HEK293T (cell line): ENCODE measurements around the gene AP4B1.

Experiments
- CTCF ChIA-PET: fragments of 350-600 bp; formaldehyde crosslinking; extraction: SDS; loops from one replicate; lab custom pipeline; 2021; ENCODE audit warnings: antibody characterized with exemption, inconsistent platforms; lab: Yijun Ruan, JAX
- POLR2A ChIA-PET: fragments of 350-600 bp; formaldehyde crosslinking; extraction: SDS; loops from one replicate; lab custom pipeline; 2020; ENCODE audit warnings: antibody characterized with exemption, inconsistent platforms; lab: Yijun Ruan, JAX
- DNase-seq: peaks from one replicate; pipeline ENCODE4 v3.0.0; 2012; ENCODE audit warnings: mixed read lengths; ENCODE audit errors: extremely low spot score
- ARNT ChIP-seq: fragments of 450-650 bp; IDR thresholded peaks from 2 replicates; pipeline ENCODE4 v1.6.1; 2017; ENCODE audit warnings: mild to moderate bottlenecking
- BHLHE40 ChIP-seq: fragments of 450-650 bp; IDR thresholded peaks from 2 replicates; pipeline ENCODE4 v1.6.1; 2016; ENCODE audit warnings: mild to moderate bottlenecking, moderate library complexity, borderline replicate concordance
- CTBP1 ChIP-seq: fragments of 450-650 bp; IDR thresholded peaks from 2 replicates; pipeline ENCODE4 v1.6.1; 2016; ENCODE audit warnings: borderline replicate concordance
- ELF4 ChIP-seq: fragments of 450-650 bp; IDR thresholded peaks from 2 replicates; pipeline ENCODE4 v1.6.1; 2017; ENCODE audit warnings: antibody characterized with exemption
- FOXA1 ChIP-seq: fragments of 450-650 bp; IDR thresholded peaks from 2 replicates; pipeline ENCODE4 v1.6.1; 2016; ENCODE audit warnings: mild to moderate bottlenecking
- FOXK2 ChIP-seq: fragments of 450-650 bp; IDR thresholded peaks from 2 replicates; pipeline ENCODE4 v1.6.1; 2016; ENCODE audit warnings: mild to moderate bottlenecking
- FOXM1 ChIP-seq: fragments of 450-650 bp; IDR thresholded peaks from 2 replicates; pipeline ENCODE4 v1.6.1; 2017; ENCODE audit warnings: mild to moderate bottlenecking, borderline replicate concordance
- HDGF ChIP-seq: fragments of 450-650 bp; IDR thresholded peaks from 2 replicates; pipeline ENCODE4 v1.6.1; 2017; ENCODE audit warnings: antibody characterized with exemption, borderline replicate concordance
- L3MBTL2 ChIP-seq: fragments of 450-650 bp; conservative IDR thresholded peaks from 2 replicates; pipeline ENCODE4 v1.6.1; 2016; ENCODE audit warnings: mild to moderate bottlenecking
- LEF1 ChIP-seq: fragments of 450-650 bp; IDR thresholded peaks from 2 replicates; pipeline ENCODE4 v1.6.1; 2017; ENCODE audit warnings: mild to moderate bottlenecking, borderline replicate concordance
- NFRKB ChIP-seq: fragments of 450-650 bp; IDR thresholded peaks from 2 replicates; pipeline ENCODE4 v1.6.1; 2016; ENCODE audit warnings: mild to moderate bottlenecking, moderate library complexity
- SP1 ChIP-seq: fragments of 450-650 bp; IDR thresholded peaks from 2 replicates; pipeline ENCODE4 v1.6.1; 2017
- SUZ12 ChIP-seq: fragments of 450-650 bp; IDR thresholded peaks from 2 replicates; pipeline ENCODE4 v1.6.1; 2016; ENCODE audit warnings: mild to moderate bottlenecking
- TARDBP ChIP-seq: fragments of 450-650 bp; IDR thresholded peaks from 2 replicates; pipeline ENCODE4 v1.6.1; 2016
- ZNF384 ChIP-seq: fragments of 450-650 bp; IDR thresholded peaks from 2 replicates; pipeline ENCODE4 v1.6.1; 2016
- TF ChIP-seq, protein P1 (sequence below): fragments of 450-650 bp; IDR thresholded peaks from 2 replicates; pipeline ENCODE4 v1.6.1; 2016

AP4B1 gene

DNA sequence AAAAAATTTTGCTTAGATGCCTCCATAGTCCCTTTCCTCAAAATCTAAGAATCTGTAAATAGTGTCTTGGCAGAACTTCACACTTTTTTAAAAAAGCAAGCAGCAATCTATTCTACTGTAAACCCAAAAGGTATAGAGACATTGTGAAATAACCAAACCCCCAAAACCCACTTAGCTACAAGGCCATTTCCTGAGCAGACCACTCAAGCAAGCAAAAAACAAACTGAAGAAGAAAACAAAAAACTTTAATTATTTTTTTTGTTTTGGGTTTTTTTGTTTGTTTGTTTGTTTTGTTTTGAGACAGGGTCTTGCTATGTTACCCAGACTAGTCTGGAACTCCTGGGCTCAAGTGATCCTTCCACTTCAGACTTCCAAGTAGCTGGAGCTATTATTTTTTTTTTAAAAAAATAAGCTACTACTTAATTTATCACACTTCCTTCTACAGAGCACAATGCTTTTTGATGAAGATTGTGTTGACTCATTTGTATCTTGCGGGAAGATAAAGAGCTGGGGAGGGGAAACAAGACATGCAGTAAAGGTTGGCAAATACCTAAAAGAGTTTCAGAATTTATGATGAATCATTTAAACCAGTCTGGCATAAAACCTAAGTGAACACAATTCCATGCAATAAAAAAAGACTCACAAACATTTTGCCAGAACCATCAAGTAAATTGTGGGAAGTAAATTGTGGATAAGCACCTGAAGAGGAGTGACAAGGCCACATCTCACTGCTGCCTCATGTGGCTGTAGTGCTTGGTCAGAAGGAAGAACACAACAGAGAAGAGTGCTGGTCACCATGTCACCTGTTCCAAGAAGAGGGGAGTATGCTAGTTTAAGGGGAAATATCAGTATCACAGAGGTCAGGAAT is 30.4 kb downstream of the AP4B1 start:
- POLR2A ChIA-PET = interaction anchor here (0.6 kb wide), 1 partner anchor 15 kb away, joined by 4 read pairs; no protein-coding TSS in a partner anchor
- DNase-seq = peak; percentile 45
- CTCF ChIA-PET = interaction anchor here (0.6 kb wide), 2 partner anchors 18 to 572 kb away, joined by 3 read pairs; no protein-coding TSS in a partner anchor
- TF ChIP-seq FOXA1 (no peak), CTBP1 (no peak), ARNT (no peak), SP1 (no peak), ELF4 (no peak), SUZ12 (no peak), FOXM1 (no peak), FOXK2 (no peak), NFRKB (no peak), HDGF (no peak), ZNF384 (no peak), BHLHE40 (no peak), L3MBTL2 (no peak), TARDBP (no peak), LEF1 (no peak)
- TF ChIP-seq, protein P1, sequence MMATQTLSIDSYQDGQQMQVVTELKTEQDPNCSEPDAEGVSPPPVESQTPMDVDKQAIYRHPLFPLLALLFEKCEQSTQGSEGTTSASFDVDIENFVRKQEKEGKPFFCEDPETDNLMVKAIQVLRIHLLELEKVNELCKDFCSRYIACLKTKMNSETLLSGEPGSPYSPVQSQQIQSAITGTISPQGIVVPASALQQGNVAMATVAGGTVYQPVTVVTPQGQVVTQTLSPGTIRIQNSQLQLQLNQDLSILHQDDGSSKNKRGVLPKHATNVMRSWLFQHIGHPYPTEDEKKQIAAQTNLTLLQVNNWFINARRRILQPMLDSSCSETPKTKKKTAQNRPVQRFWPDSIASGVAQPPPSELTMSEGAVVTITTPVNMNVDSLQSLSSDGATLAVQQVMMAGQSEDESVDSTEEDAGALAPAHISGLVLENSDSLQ = no peak

DNA sequence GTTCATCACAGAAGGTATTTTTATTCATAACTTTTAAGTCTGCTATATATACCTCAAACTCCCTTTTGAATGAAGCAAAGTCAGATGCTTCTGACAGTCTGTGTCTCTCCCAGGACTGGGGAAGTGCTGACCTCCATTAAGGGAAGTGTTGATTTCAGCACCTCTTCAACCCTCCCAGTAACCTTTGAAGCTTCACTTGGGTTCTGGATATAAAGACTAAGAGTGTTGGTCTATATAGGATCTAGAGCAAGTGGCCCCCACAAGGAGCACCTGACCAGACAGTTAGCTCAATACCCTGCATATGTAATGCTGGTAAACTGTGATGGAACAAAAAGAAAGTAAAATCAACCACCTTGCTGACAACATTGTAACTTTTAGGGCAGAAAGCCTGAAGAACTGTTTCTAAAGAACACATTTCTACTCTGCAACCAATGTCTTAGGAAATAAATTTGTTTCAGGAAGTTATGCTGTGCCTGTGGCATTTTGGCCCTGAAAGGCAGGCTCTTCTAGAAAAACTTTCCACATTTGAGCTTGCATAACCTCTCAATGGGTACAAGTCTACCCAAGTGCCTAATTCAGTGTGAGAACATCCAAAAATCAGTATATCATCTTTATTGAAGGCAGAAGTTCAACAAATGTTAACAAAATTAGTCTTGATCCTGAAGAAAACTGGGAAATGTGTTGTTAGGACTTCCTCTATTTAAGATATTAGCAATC is 32.2 kb downstream of the AP4B1 start:
- no peak for TF ChIP-seq SP1
- TF ChIP-seq FOXM1 = no peak
- TF ChIP-seq, protein P1 = no peak
- no peak for TF ChIP-seq ZNF384
- no peak for TF ChIP-seq L3MBTL2
- TF ChIP-seq LEF1 = no peak
- no peak for TF ChIP-seq ELF4
- no peak for TF ChIP-seq SUZ12
- CTCF ChIA-PET = no interaction called here
- DNase-seq = no peak
- POLR2A ChIA-PET = no interaction called here

DNA sequence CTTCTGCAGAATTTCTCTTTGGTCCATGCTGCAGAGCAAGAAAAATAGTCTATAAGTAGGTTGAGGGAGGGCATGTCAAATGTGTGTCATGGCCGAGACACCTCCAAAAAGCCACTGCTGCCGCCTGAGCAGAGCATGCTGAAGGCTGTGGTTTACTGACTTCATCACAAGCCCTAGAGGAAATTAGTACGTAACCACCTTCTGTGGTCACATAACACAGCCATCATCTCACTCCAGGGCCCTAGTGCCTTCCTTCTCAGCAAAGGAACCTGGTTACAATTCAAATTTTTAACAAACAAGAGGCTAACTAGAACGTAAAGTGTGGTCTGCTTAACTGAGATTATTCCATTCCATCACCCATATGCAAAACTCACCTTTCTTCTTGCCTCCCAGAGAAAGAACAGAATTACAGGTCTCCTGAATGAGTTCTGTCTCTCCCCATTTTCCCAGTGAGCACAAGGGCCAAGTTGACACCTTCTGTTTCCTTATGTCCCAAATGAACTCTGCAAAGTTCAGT is 32.9 kb downstream of the AP4B1 start, which contains the start of gene PTPN22:
Gene PTPN22 (minus strand): TSS at position 116 of the 517 bp plus-strand sequence.
- no peak for DNase-seq
- ChIA-PET POLR2A (no interaction called here), CTCF (no interaction called here)
- TF ChIP-seq SP1 (no peak), LEF1 (no peak), TARDBP (no peak), NFRKB (no peak), ZNF384 (no peak), L3MBTL2 (no peak), CTBP1 (no peak), BHLHE40 (no peak), FOXK2 (no peak), SUZ12 (no peak), ELF4 (no peak), FOXA1 (no peak), HDGF (no peak), ARNT (no peak)

DNA sequence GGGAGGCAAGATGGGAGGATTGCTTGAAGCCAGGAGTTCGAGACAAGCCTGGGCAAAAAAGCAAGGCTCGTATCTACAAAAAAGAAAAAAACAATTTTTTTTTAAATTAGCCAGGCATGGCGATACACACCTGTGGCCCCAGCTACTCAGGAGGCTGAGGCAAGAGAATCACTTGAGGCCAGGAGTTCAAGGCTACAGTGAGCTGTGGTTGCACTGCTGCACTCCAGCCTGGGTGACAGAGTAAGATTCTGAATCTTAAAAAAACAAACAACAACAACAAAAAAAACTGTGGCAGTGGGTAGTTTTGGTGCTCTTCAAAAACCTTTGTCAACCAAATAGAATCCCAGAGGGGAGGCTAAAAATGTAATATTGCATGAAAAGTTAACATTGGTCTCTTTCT is 33.8 kb downstream of the AP4B1 start:
- no peak for DNase-seq
- ChIA-PET POLR2A (no interaction called here), CTCF (no interaction called here)
- no peak for TF ChIP-seq HDGF
- TF ChIP-seq, protein P1 = no peak
- no peak for TF ChIP-seq FOXK2
- no peak for TF ChIP-seq NFRKB
- TF ChIP-seq CTBP1 = no peak
- no peak for TF ChIP-seq TARDBP
- TF ChIP-seq BHLHE40 = no peak

DNA sequence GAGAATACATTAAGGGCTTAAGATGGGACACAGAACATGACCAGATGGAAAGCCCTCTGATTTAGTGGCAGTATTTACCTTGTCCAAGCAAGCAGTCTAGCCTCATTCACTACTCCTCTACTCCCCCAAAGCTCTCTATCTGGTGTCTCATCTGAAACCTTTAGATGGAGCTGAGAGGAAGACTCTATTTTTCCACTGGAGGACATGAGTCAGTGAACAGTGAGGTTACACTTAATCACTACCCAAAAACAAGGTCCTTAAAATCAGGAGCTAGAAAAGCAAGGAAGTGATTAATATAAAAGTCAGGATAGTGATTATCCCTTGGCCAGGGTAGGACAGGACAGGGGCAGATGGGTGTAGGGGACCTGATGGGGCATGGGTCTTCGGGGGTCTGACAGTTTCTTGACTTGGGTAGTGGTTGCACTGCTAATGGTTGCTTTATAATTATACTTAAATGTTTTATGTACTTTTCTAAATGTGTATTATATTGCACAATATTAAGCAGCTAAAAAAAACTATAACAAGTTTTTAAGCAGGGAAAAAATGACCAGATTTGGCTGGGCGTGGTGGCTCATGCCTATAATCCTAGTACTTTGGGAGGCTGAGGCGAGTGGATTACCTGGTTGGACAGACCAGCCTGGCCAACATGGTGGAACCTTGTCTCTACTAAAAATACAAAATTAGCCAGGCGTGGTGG is 36.1 kb downstream of the AP4B1 start:
- TF ChIP-seq HDGF (no peak), FOXK2 (no peak), BHLHE40 (no peak), ELF4 (no peak), TARDBP (no peak), ZNF384 (no peak), CTBP1 (no peak), LEF1 (no peak), L3MBTL2 (no peak), SP1 (no peak), NFRKB (no peak), SUZ12 (no peak), FOXM1 (no peak), ARNT (no peak), FOXA1 (no peak)
- TF ChIP-seq, protein P1 = no peak
- no peak for DNase-seq
- ChIA-PET POLR2A (interaction anchor here (1.4 kb wide), 1 partner anchor 10 kb away, joined by 7 read pairs; no protein-coding TSS in a partner anchor), CTCF (no interaction called here)
